K562 (cell line): ENCODE results near the gene DAP. TPM values are rescaled to one million over a fixed set of nuclear protein-coding genes. Genes with fewer than 3 reads are reported as not detected.

Experiments used
- ATAC-seq: fragments of 200-7000 bp; cut with Tn5 transposase; 3 replicates; pipeline ENCODE4 v1.9.1; 2020; ENCODE audit warnings: moderate library complexity
- BruUV-seq: library from RNA; stranded (reverse); fragments of 400-500 nt; replicated peaks from 2 replicates; lab custom pipeline; 2021; lab: Mats Ljungman, UMichigan
- CTCF ChIA-PET: fragments of 300-600 bp; formaldehyde crosslinking; extraction: SDS; loops from one replicate; lab custom pipeline; 2021; ENCODE audit warnings: low intra/inter-chr PET ratio; lab: Yijun Ruan, JAX
- POLR2A ChIA-PET: fragments of 300-600, 350-650 bp; sonication (Branson Sonifier 250); formaldehyde crosslinking; extraction: SDS; loops from one replicate; lab custom pipeline; 2021; ENCODE audit warnings: antibody characterized with exemption, inconsistent platforms; lab: Yijun Ruan, JAX
- DNase-seq, 4 experiments: peaks; one replicate each; pipeline versions ENCODE4 v3.0.0 to v3.0.0-alpha.2; 2011 to 2018; ENCODE audit warnings: low spot score in 3 of 4, mixed read lengths in 3 of 4; ENCODE audit errors: extremely low read depth in 1 of 4
- FAIRE-seq: peaks from 2 replicates; lab custom pipeline; 2011; peaks lifted over from hg19 to GRCh38; lab: Jason Lieb, UNC
- H2AFZ ChIP-seq: 2 replicates; pipeline ENCODE4 v1.6.0; 2011; ENCODE audit warnings: low read depth, low read length, control low read depth, inconsistent platforms
- H3K27ac ChIP-seq: fragments of 200-600 bp; 3 replicates; pipeline ENCODE4 v1.8.0; 2011; ENCODE audit warnings: low read depth, mild to moderate bottlenecking, control low read depth, inconsistent platforms, low read length, moderate library complexity, mixed read lengths; ENCODE audit errors: extremely low read depth
- H3K27me3 ChIP-seq, 2 experiments: fragments of 300-600 bp in 1 of 2; 2 replicates in 1 of 2; 3 replicates in 1 of 2; pipeline versions ENCODE4 v1.6.0 to v1.8.0; 2011; ENCODE audit warnings: inconsistent platforms in 2 of 2, low read length in 2 of 2, mild to moderate bottlenecking in 1 of 2, mixed read lengths in 1 of 2, moderate library complexity in 1 of 2; ENCODE audit not compliant: control insufficient read depth in 2 of 2, insufficient read depth in 2 of 2
- H3K36me3 ChIP-seq: fragments of 300-600 bp; 3 replicates; pipeline ENCODE4 v1.8.0; 2011; ENCODE audit warnings: mild to moderate bottlenecking, low read length, inconsistent platforms; ENCODE audit not compliant: control insufficient read depth, insufficient read depth
- H3K4me1 ChIP-seq, 2 experiments: fragments of 200-600 bp in 1 of 2; replicated peaks in 1 of 2; 2 replicates in 1 of 2; 3 replicates in 1 of 2; pipeline versions ENCODE4 v1.5.1 to v1.8.0; 2011; ENCODE audit warnings: inconsistent platforms in 2 of 2, low read length in 2 of 2, mild to moderate bottlenecking in 1 of 2, mixed read lengths in 1 of 2, moderate library complexity in 1 of 2; ENCODE audit not compliant: control insufficient read depth in 2 of 2, insufficient read depth in 2 of 2
- H3K4me2 ChIP-seq: 2 replicates; pipeline ENCODE4 v1.6.1; 2011; ENCODE audit warnings: low read length, control low read depth, inconsistent platforms, mixed read lengths; ENCODE audit not compliant: insufficient read depth
- H3K4me3 ChIP-seq: fragments of 200-600 bp; sonication (generic), shearing (Covaris generic); 2 replicates; pipeline ENCODE4 v1.5.1; 2016; ENCODE audit warnings: control low read depth, inconsistent platforms
- H3K79me2 ChIP-seq: fragments of 200-600 bp; 3 replicates; pipeline ENCODE4 v1.8.0; 2011; ENCODE audit warnings: low read length, inconsistent platforms; ENCODE audit not compliant: control insufficient read depth, insufficient read depth
- H3K9ac ChIP-seq, 2 experiments: 2 replicates each; pipeline versions ENCODE4 v1.6.0 to v1.6.1; 2011; ENCODE audit warnings: low read depth in 2 of 2, low read length in 2 of 2, control low read depth in 1 of 2, inconsistent platforms in 1 of 2, mild to moderate bottlenecking in 1 of 2, mixed read lengths in 1 of 2; ENCODE audit not compliant: insufficient read depth in 1 of 2
- H3K9me1 ChIP-seq: one replicate; pipeline ENCODE4 v1.6.0; 2011; ENCODE audit warnings: inconsistent platforms, mild to moderate bottlenecking, low read length, moderate library complexity; ENCODE audit not compliant: control insufficient read depth, insufficient read depth
- H3K9me3 ChIP-seq: replicated peaks from 2 replicates; pipeline ENCODE4 v1.5.1; 2011; ENCODE audit warnings: low read depth, low read length, inconsistent platforms; ENCODE audit not compliant: control insufficient read depth, insufficient read depth
- H4K20me1 ChIP-seq: replicated peaks from 2 replicates; pipeline ENCODE4 v1.6.1; 2011; ENCODE audit warnings: low read length, inconsistent platforms, mixed read lengths; ENCODE audit not compliant: control insufficient read depth, insufficient read depth
- FOXM1 ChIP-seq, 2 experiments: fragments of 450-650 bp in 1 of 2; sonication (generic) in 1 of 2; formaldehyde crosslinking in 1 of 2; IDR thresholded peaks; 2 replicates each; pipeline versions ENCODE4 v1.6.1 to v1.9.0; 2017 to 2022; ENCODE audit warnings: low read depth in 2 of 2, mild to moderate bottlenecking in 2 of 2, missing genetic modification reagents in 1 of 2, moderate library complexity in 1 of 2
- MCM2 ChIP-seq: fragments of 450-650 bp; IDR thresholded peaks from 2 replicates; pipeline ENCODE4 v1.6.1; 2017; ENCODE audit warnings: low read depth, mild to moderate bottlenecking
- MCM7 ChIP-seq, 2 experiments: fragments of 450-650 bp; IDR thresholded peaks; 2 replicates each; pipeline ENCODE4 v1.6.1; 2016 to 2018
- MYBL2 ChIP-seq, 2 experiments: fragments of 450-650 bp in 1 of 2; sonication (generic) in 1 of 2; formaldehyde crosslinking in 1 of 2; IDR thresholded peaks; 2 replicates each; pipeline versions ENCODE4 v1.6.1 to v1.8.1; 2017 to 2022; ENCODE audit warnings: borderline replicate concordance in 1 of 2, inconsistent platforms in 1 of 2, low read depth in 1 of 2, mild to moderate bottlenecking in 1 of 2, missing genetic modification reagents in 1 of 2, moderate library complexity in 1 of 2
- MYNN ChIP-seq, 2 experiments: sonication (generic); formaldehyde crosslinking in 1 of 2; IDR thresholded peaks; 2 replicates each; pipeline versions ENCODE4 v1.5.0 to v1.6.1; 2016 to 2020; ENCODE audit warnings: antibody characterized with exemption in 1 of 2, missing genetic modification reagents in 1 of 2
- RBM25 ChIP-seq: fragments of 200-400 bp; formaldehyde crosslinking; IDR thresholded peaks from 2 replicates; pipeline ENCODE4 v1.6.1; 2018; ENCODE audit warnings: low read length, low read depth, moderate library complexity; ENCODE audit not compliant: severe bottlenecking
- ZNF134 ChIP-seq: fragments of 250-450 bp; sonication (Bioruptor Pico); conservative IDR thresholded peaks from 2 replicates; pipeline ENCODE4 v1.4.0; 2020
- ZNF23 ChIP-seq: fragments of 250-450 bp; sonication (Bioruptor Pico); IDR thresholded peaks from 2 replicates; pipeline ENCODE4 v1.4.0; 2020; ENCODE audit warnings: mild to moderate bottlenecking
- WGBS: fragments of 100-300 bp; shearing (Covaris generic); methylation state at CpG from one replicate; pipeline ENCODE4 v1.1.6; 2016; ENCODE audit warnings: low coverage, mixed read lengths; ENCODE audit not compliant: insufficient coverage; ENCODE audit errors: missing lambda C conversion rate; 5-methylcytosine and 5-hydroxymethylcytosine counted together
- in situ Hi-C: fragments of 300-500 bp; cut with MboI; formaldehyde crosslinking; loops from 4 replicates; pipeline ENCODE4 v1.15.0; 2018; ENCODE audit warnings: inconsistent platforms, mixed read lengths
- intact Hi-C: fragments of 100-400 bp; cut with micrococcal nuclease; formaldehyde crosslinking; loops from 2 replicates; pipeline ENCODE4 v1.14.2; 2022
- polyA plus RNA-seq, 8 experiments: library from polyadenylated mRNA; depleted of rRNA in 4 of 8; stranded (reverse) in 5 of 8; unstranded in 3 of 8; fragments of >200 nt; fragmentation: Nextera tagmentation in 2 of 8; fragmentation: Illumina TruSeq in 1 of 8; extraction: Ambion mirVana in 2 of 8; extraction: Trizol in 1 of 8; gene quantifications; 2 replicates each; pipeline versions ENCODE4 v1.2.1 to v1.2.3, GENCODE V29; 2011 to 2014; ENCODE audit warnings: inconsistent platforms in 1 of 8, missing spikeins in 1 of 8
- total RNA-seq, 7 experiments: library from RNA; depleted of rRNA in 6 of 7; stranded (reverse); fragments of >200 nt in 6 of 7; fragmentation: Illumina TruSeq in 2 of 7; extraction: Trizol in 2 of 7; gene quantifications; 2 replicates each; pipeline versions ENCODE4 v1.2.1 to v1.2.3, GENCODE V29; 2011 to 2021; ENCODE audit warnings: low replicate concordance in 1 of 7
- TF ChIP-seq, protein P1 (sequence below), 2 experiments: fragments of 150-350 bp in 1 of 2; IDR thresholded peaks; 2 replicates each; pipeline ENCODE4 v1.6.1; 2012 to 2016; ENCODE audit warnings: low read depth in 2 of 2, low read length in 2 of 2, mild to moderate bottlenecking in 1 of 2, moderate library complexity in 1 of 2

Gene DAP
- total and polyA plus RNA-seq, 9 of the 15 experiments (the other 6 are each of a cell fraction or from before 2014, with no cell fraction given) = 14.1 to 151 (median 34.5) TPM

- no peak for FAIRE-seq
- CTCF ChIA-PET = no interaction called here
- 4% methylated on average over 7 of the region's 7 CpGs for WGBS
Observed at GRCh38 chr5:10672146-10673016, 88.7 kb downstream of the DAP start.

More at GRCh38 chr5:10672146-10673016, 88.7 kb downstream of the DAP start:
- Histone ChIP-seq H3K4me3 (no peak overlapping the region), H3K27ac (no peak overlapping the region), H4K20me1 (peaks cover 11% of the 10 kb centered on the region; the same call in 1 of the 2 replicates), H3K79me2 (no peaks in the 10 kb centered on the region), H3K9me1 (no peaks in the 10 kb centered on the region), H3K9ac (no peak overlapping the region), H3K4me2 (no peak overlapping the region), H2AFZ (no peak overlapping the region), H3K9me3 (no peaks in the 10 kb centered on the region), H3K4me1 (no peaks in the 10 kb centered on the region; a peak in 2 of 5 replicates), H3K27me3 (peaks cover 11 to 30% of the 10 kb centered on the region in 2 experiments), H3K36me3 (no peaks in the 10 kb centered on the region)
- no peak for DNase-seq
- intact Hi-C loops (no loop called here), in situ Hi-C loops (no loop called here)
- no TSS peak for BruUV-seq
- TF ChIP-seq ZNF23 (CRISPR knock-in tag) = no peak
- TF ChIP-seq MYNN (IDR thresholded peaks at IDR 0.05) = no peak
- no peak for TF ChIP-seq MYNN (CRISPR knock-in tag; IDR thresholded peaks at IDR 0.05)
- no peak for TF ChIP-seq MYBL2 (IDR thresholded peaks at IDR 0.05; ENCODE audit: low read depth)
- TF ChIP-seq MYBL2 (CRISPR knock-in tag; IDR thresholded peaks at IDR 0.05; ENCODE audit: borderline replicate concordance) = no peak
- TF ChIP-seq, protein P1, sequence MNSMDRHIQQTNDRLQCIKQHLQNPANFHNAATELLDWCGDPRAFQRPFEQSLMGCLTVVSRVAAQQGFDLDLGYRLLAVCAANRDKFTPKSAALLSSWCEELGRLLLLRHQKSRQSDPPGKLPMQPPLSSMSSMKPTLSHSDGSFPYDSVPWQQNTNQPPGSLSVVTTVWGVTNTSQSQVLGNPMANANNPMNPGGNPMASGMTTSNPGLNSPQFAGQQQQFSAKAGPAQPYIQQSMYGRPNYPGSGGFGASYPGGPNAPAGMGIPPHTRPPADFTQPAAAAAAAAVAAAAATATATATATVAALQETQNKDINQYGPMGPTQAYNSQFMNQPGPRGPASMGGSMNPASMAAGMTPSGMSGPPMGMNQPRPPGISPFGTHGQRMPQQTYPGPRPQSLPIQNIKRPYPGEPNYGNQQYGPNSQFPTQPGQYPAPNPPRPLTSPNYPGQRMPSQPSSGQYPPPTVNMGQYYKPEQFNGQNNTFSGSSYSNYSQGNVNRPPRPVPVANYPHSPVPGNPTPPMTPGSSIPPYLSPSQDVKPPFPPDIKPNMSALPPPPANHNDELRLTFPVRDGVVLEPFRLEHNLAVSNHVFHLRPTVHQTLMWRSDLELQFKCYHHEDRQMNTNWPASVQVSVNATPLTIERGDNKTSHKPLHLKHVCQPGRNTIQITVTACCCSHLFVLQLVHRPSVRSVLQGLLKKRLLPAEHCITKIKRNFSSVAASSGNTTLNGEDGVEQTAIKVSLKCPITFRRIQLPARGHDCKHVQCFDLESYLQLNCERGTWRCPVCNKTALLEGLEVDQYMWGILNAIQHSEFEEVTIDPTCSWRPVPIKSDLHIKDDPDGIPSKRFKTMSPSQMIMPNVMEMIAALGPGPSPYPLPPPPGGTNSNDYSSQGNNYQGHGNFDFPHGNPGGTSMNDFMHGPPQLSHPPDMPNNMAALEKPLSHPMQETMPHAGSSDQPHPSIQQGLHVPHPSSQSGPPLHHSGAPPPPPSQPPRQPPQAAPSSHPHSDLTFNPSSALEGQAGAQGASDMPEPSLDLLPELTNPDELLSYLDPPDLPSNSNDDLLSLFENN (IDR thresholded peaks at IDR 0.05; ENCODE audit: low read depth in 2 of 2, low read length in 2 of 2) = no peak
- peak; percentile 20; the same call in 1 of the 2 replicates for TF ChIP-seq FOXM1 (IDR thresholded peaks at IDR 0.05; ENCODE audit: low read depth)
- no peak for TF ChIP-seq FOXM1 (CRISPR knock-in tag; IDR thresholded peaks at IDR 0.05; ENCODE audit: low read depth)
- peak; percentile 99 for TF ChIP-seq ZNF134 (CRISPR knock-in tag)
- TF ChIP-seq MCM7 (IDR thresholded peaks at IDR 0.05) = no peak
- TF ChIP-seq MCM2 = no peak
- TF ChIP-seq RBM25 = peak; percentile 63
- no peak for ATAC-seq
- POLR2A ChIA-PET = no interaction called here
